ENCODE data around the gene MTX3.

The MTX3 gene

DNA sequence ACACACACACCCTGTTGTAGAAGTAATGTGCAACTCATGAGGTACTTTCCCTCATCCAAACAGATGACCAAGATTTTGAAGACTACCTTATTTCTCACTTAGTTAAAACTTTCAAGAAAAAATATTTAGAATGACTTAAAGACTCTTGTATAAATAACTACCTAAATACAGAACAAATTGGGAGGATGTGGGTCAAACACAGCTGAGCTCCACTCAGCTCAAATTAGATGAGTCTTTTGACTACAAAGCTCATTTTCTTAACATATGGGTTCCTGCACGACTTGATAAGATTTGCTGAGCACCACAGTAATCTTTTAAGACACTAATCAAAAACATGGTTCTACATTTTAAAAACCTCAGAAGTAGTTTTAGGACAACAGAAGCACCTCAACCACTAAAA, 8.9 kb downstream of the MTX3 start:
- no peak for DNase-seq (ENCODE audit: low read depth)

DNA sequence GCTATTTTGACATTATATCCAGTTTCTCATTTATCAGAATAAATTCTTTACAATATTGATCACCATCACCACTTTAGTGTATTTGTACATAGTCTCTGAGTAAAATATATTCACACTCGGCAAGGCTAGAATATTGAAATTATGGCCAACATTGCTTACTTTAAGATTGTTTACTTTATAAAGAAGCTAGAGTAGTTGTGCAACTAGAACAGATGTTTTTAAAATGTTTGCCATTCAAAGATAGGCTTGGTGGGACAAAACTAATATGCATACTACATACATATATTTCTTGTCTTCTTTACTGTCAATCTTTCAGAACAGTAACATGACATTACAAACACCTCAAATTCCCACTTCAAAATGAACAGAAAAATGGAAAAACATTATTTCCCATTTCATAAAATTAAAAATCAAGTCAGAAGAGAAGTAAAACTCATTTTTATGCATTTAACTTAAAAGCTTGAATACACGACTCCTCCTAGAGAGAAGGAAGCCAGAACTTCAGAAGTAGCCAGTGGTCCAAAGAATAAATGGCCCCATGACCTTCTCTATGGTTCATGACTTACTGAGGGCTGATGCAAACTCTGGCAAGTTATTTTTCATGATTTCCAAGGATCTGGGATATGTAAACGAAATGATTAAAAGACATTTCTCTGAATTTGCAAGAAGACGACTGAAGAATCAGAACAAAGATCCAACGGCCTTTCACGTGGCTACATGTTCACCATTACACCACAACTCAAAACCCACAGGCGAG, 14.1 kb downstream of the MTX3 start:
- no peak for DNase-seq (ENCODE audit: low read depth)

DNA sequence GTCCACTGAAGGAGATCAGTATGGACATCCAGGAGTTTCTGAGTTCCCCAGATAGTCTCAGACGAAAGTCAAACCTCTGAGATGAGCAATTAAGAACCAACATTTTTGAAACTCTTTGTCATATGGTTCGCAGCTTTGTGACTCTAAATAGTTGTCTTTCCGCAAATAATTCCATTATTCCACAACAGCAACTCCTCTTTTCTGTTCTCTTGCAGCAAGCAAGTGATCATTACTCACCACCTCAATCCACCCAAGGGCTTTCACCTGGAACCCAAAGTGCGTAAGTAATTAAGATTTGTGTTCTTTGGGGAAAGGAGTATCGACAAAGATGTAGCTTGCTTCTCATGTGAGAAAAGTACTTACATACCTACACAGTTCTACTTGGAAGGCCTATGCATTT, 15.6 kb downstream of the MTX3 start:
- no peak for DNase-seq (ENCODE audit: low read depth)

DNA sequence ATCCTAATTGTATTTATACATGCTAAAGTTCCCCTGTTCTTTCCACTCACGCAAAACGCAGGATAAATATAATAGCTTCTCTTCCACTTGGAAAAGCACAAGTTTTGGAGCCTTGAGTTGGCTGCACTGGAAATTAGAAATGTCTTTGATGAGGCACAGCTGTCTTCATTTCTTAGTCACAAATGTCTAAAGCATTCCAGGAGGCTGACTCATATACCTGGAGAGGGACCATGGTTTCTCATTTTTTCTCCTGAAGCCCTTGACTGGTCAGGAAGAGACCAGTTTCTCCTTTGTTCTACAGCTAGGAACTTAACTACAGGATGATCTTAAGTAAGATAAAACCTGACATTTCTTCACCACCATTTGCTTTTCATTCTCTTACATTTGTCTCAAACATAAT, 16.2 kb downstream of the MTX3 start:
- peak; percentile 87 for DNase-seq (ENCODE audit: low read depth)

DNA sequence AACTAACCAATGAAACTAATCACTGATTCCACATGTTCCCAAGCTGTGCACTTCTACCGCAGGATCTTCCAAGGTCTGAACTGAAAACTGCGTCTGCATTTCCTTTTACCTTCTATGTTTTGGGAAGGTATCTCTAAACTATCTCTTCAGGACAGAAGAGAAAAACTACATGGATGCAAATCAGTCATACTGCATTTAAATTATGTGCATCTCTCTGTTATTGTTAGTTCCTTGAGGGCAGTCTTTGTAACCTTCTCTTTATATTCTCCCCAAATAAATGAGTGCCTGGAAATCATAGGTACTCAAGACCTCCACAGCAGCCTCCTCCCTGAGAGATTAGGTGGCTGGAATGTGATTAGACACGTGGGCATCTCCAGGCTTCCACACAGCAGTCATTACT, 17.1 kb downstream of the MTX3 start:
- no peak for DNase-seq (ENCODE audit: low read depth)

DNA sequence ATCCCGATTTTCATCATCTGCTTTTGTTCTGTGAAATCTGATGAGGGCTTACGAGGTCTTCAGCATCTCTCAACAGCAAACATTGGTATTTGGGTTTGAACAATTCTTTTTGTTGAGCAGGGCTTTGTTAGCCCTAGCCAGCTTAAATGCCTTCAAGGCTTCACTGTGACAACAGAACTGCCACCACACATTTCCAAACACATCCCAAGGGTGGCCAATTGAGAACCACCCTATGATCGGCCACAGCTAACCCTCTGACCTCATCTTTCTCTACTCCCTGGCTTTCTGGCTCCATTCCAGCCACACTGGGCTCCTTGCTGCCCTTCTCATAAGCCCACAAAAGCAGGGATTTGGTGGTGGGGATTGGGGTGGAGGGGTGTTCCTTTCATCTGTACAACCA, 17.6 kb downstream of the MTX3 start:
- DNase-seq (ENCODE audit: low read depth): no peak

GRCh38 chr5:79971156-79971555, 19.9 kb downstream of the MTX3 start:
- DNase-seq (ENCODE audit: low read depth): peak; percentile 90

DNA sequence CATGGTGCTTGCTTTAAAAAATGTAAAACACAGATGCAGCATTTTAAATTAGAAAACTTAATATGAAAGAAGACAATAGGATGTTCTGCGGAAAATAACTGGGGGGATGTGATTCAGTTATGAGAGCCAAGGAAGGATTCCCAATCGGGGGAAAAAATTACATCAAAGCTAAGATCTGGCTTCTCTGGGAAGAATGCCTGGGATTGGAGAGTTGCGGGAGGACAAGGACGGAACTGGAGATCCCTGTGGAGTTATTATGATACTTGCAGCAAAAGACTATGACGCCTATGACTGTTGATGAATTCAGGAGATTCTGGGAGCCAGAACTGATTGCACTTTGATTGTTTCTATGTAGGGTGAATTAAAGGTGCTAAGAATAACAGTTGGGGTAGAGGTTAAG, 24.6 kb downstream of the MTX3 start:
- DNase-seq (ENCODE audit: low read depth): no peak

GRCh38 chr5:79964136-79964535, 26.9 kb downstream of the MTX3 start:
- DNase-seq (ENCODE audit: low read depth): no peak

DNA sequence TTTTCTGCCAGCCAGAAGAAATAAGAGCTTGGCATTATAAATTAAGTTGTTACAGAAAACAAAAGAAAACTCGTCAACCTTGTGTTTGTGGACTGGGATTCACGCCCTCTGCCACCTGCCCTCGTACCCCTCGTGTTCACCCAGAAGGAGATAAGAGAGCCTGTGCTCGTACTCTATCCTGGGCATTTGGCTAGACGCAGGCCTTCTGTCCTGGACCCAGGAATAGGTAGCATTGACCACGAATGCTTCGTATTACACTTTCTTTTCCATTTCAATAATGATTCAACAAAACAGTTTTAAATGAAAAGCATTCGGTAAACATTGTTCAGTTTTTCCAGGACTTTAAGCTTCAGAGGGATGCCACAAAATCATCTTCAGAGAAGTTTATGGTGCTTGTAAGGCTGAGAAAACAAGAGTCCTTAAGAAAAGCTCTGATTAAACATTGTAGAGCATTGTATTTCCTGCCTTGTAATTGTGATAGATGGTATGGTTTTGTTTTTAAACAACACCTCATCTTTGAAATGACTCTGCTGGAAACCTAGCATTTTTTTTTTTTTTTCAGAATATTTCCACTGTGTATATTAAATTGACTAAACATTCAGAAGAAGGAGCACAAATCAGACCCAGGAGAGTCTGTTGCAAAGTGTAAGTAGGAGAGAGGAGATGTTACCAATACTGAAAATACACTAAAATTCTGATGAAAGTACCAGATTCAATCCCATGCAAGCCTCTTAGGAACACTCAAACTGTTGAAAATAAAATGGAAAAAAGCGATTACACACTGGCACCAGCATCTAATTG, 27.6 kb downstream of the MTX3 start:
- DNase-seq (ENCODE audit: low read depth): no peak

DNA sequence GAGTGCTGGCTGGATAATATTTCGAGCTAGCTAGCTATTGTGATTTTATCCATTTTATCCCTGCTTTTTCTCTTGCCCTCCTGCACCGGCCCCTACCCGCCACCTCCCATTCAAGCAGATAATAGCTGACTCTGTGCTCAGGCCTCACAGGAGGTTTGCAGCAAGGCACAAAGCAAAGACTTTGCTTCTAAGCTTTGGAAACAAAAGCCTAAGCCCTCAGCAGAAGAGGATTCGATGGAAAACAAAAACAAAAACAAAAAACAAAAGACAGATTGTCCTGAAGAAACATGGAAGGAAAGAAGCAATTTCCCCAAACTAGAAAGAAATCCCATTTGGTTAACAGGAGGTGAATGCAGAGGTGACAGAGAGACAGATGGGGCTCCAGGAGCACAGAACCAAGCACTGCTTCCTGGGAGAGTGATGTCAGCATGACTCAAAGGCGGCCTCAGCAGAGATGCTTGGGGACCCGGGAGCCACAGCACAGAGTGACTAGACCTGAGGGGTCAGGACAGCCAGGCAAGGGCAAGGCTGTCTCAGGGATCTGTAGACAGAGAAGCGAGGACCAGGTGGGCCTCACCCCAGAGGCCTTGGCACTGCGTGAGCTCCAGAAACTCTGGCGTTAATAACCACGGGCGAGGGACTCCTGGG, 28.4 kb downstream of the MTX3 start:
- peak; percentile 84 for DNase-seq (ENCODE audit: low read depth)

DNA sequence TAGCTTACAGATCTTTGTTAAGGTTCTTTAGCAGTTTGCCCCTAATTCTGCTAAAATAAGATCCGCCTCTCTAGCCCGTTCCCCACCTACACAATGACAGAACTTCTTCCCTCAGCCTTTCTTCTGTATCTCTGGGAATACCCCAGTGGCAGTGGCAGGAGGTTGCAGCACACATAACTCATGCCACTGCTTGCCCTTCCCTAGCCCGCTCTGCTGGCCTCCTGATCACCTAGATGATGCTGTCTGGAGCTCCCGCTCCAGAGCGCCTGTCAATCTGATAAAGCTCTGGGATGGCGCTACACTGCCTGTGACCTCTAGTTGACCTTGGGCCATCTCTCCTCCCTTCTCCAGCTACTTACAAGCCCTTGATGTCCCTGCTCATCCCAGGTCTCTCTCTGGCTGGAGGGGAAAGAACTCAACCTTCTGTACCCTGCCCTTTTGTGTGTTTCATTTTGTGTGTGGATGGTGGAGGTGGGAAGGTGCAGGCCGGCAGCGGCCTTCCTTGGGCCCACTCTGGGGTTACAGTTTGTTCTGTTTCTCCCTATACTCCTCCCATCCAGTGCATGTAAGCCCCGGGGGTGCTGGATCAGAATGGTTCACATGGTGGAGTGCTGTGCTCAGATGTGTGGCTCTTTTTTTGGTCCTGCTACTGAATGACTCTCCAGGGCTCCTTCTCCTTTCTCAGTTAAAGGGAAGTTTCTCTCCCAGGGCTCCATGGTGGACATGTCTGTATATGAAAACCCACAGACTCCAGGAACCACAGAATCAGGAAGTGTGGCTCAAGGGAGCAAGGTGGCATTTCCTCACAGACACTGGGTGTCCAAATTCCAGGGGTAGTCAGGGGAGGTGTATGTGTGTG, 29.1 kb downstream of the MTX3 start:
- DNase-seq (ENCODE audit: low read depth): no peak

GRCh38 chr5:79959407-79959806, 31.7 kb downstream of the MTX3 start:
- DNase-seq (ENCODE audit: low read depth): no peak

DNA sequence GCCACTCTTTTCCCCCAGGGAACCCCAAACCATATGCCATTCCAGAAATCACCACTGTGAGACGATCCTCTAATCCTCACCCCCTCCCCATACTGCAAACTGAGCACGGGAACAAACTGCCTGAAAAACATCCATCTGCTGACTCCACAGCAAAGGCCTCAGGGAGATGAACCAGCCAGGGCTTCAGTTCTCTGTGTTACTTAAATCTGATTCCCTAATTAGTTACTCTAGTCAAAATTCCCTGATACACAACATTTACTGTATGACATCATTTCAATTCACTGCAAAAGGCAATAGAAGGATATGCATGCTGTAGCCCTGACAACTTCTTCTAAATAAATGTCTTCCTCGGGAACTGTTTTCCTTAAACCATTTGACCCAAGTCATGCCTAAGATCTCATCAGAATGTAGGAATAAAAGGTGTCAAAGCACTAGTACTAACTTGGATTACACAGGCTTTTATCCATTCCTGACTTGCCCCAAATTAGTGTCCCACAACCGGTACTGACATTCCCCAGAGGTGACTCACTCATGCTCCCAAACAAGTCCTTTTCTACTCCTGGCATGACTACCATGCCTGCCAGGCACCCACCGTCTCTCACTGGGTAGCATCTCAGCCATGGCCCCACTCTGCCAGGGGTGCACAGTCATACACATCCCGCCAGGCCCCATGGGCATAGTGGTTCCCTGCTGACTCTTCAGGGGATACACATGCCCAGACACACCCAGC, 35.0 kb downstream of the MTX3 start:
- DNase-seq (ENCODE audit: low read depth): peak; percentile 78

- DNase-seq (ENCODE audit: low read depth): no peak
Observed at GRCh38 chr5:79955356-79955895, 35.6 kb downstream of the MTX3 start.

GRCh38 chr5:79954620-79955019, 36.4 kb downstream of the MTX3 start:
- no peak for DNase-seq (ENCODE audit: low read depth)

- no peak for DNase-seq (ENCODE audit: low read depth)
Observed at GRCh38 chr5:79947567-79947966, 43.5 kb downstream of the MTX3 start.

DNA sequence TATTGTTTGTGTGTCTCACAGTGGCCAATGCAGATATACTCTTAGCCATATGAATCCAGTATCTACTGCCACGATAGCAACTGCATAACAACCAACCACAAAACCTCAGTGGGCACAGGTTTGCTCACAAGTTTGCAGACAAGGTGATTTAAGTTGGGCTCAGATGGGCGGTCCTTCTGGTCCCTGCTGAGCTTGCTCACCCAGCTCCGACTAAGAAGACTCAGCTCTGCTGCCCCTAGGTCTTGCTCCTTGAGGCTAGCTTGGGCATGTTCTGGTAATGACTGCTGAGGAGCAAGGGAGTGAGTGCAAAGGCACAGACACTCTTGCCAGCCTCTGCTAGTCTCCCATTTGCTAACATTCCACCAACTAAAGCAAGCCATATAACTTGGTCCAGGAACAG, 52.6 kb downstream of the MTX3 start:
- no peak for DNase-seq (ENCODE audit: low read depth)

GRCh38 chr5:79936646-79937216, 54.3 kb downstream of the MTX3 start:
- peak; percentile 32 for DNase-seq (ENCODE audit: low read depth)

DNA sequence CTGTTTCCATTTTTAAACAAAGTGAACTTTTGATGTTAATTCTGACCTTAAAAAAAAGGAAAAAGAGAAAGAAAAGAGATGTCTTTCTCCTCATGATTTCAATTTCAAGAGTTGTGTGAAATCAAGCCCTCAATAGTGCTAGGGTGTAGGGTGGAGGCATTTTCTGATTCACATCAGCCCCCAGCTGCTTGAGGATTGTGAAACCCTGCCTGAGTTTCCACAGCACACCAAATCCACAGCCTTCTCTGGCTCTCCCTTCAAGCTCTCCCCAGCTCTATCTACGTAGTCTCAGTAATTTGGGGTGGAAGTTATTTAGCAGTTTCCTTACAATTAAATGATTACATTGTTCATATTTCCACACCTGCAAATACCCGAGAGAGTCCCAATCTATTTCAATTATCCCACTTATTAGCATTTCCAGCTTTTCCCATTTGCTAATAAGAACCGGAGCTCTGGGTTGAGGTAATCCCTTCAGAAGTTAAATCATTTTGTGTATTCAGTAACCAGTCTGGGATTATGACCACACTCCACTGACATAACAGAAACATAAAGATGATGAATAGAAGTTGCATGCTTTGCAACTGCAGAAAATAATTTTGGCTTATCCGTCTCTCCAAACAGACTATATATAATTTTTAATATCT, 54.9 kb downstream of the MTX3 start:
- DNase-seq (ENCODE audit: low read depth): no peak
